Measurements from ENCODE around the gene RAB39A.
A peak's percentile ranks its signal among the peaks of the same experiment; 100 is the strongest.

RAB39A gene

GRCh38 chr11:108003623-108004022 is 75.4 kb downstream of the RAB39A start:
- TF ChIP-seq CTCF (IDR thresholded peaks at IDR 0.05) = no peak

GRCh38 chr11:108007819-108008218 is 79.6 kb downstream of the RAB39A start:
- TF ChIP-seq CTCF (IDR thresholded peaks at IDR 0.05) = no peak

- TF ChIP-seq CTCF (IDR thresholded peaks at IDR 0.05) = peak; percentile 88
Measured at GRCh38 chr11:108008656-108009496, 80.6 kb downstream of the RAB39A start, which contains the start of gene CUL5. Gene CUL5 (plus strand): TSS chr11:108008898. CDS start chr11:108009349, 451 bp downstream.

GRCh38 chr11:108009497-108010370 is 81.5 kb downstream of the RAB39A start:
- no peak for TF ChIP-seq CTCF (IDR thresholded peaks at IDR 0.05)

- no peak for TF ChIP-seq CTCF (IDR thresholded peaks at IDR 0.05)
Measured at GRCh38 chr11:108012139-108012725, 84.0 kb downstream of the RAB39A start.
